Panc1 (cell line): ENCODE results near the gene SUMF2.

Experiments
- POLR2AphosphoS5 ChIP-seq: IDR thresholded peaks from 2 replicates; pipeline ENCODE4 v1.6.1; 2012; ENCODE audit warnings: mild to moderate bottlenecking, low read depth, low read length, moderate library complexity
- TF ChIP-seq, protein P1 (sequence below): fragments of 450-650 bp; IDR thresholded peaks from 2 replicates; pipeline ENCODE4 v1.5.1; 2017; ENCODE audit warnings: mild to moderate bottlenecking

DNA sequence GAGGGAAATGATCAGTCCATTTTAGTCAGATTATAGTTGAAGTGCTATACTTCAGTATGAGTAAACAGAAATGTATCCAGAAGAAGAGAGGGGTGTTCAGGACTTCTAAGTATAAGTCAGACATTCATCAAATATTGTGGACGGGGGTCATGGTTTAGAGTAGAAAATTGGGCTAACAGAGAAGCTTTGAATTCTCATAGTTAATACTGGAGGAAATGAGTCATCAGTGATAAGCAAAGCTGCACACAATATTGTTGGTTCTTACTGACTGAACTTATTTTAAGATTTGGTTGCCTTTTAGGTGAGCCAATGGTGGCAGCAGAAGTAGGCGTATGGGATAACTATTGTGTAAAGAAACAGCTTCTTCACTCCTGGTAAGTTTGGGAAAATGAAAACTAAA is 1.7 kb upstream of the SUMF2 start:
- TF ChIP-seq, protein P1, sequence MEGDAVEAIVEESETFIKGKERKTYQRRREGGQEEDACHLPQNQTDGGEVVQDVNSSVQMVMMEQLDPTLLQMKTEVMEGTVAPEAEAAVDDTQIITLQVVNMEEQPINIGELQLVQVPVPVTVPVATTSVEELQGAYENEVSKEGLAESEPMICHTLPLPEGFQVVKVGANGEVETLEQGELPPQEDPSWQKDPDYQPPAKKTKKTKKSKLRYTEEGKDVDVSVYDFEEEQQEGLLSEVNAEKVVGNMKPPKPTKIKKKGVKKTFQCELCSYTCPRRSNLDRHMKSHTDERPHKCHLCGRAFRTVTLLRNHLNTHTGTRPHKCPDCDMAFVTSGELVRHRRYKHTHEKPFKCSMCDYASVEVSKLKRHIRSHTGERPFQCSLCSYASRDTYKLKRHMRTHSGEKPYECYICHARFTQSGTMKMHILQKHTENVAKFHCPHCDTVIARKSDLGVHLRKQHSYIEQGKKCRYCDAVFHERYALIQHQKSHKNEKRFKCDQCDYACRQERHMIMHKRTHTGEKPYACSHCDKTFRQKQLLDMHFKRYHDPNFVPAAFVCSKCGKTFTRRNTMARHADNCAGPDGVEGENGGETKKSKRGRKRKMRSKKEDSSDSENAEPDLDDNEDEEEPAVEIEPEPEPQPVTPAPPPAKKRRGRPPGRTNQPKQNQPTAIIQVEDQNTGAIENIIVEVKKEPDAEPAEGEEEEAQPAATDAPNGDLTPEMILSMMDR: no peak
- peak; percentile 21; the same call in 1 of the 2 replicates for TF ChIP-seq POLR2AphosphoS5
